AG04449 (cell line): ENCODE measurements around the gene HOATZ.
A peak's percentile ranks its signal among the peaks of the same experiment; 100 is the strongest.

Experiments used
- CTCF ChIA-PET: fragments of 350-600 bp; formaldehyde crosslinking; extraction: SDS; loops from one replicate; lab custom pipeline; 2021; ENCODE audit warnings: antibody characterized with exemption; lab: Yijun Ruan, JAX
- POLR2A ChIA-PET: fragments of 400-600, 350-600 bp; formaldehyde crosslinking; extraction: SDS; loops from one replicate; lab custom pipeline; 2020; ENCODE audit warnings: antibody characterized with exemption, inconsistent platforms; lab: Yijun Ruan, JAX
- DNase-seq: peaks from one replicate; pipeline ENCODE4 v3.0.0-alpha.2; 2010; ENCODE audit warnings: low read depth, low spot score
- H3K4me3 ChIP-seq: 2 replicates; pipeline ENCODE4 v1.5.1; 2011; ENCODE audit warnings: low read depth, mild to moderate bottlenecking, control low read depth, low read length
- CTCF ChIP-seq: IDR thresholded peaks from one replicate; pipeline ENCODE4 v1.5.1; 2011; ENCODE audit warnings: mild to moderate bottlenecking, moderate library complexity, low read length, control low read depth, inconsistent platforms; ENCODE audit not compliant: insufficient read depth; ENCODE audit errors: missing control alignments

HOATZ gene

GRCh38 chr11:111538407-111539114, 24.0 kb downstream of the HOATZ start:
- ChIA-PET POLR2A (no interaction called here), CTCF (interaction anchor here (1.7 kb wide), 1 partner anchor 84 kb away, joined by 5 read pairs; no protein-coding TSS in a partner anchor)
- H3K4me3 ChIP-seq: no peak overlapping the region
- no peak for DNase-seq
- no peak for TF ChIP-seq CTCF

GRCh38 chr11:111539426-111540113, 25.0 kb downstream of the HOATZ start:
- TF ChIP-seq CTCF: no peak
- H3K4me3 ChIP-seq: peak overlapping the region; percentile 82
- ChIA-PET POLR2A (interaction anchor here (2.3 kb wide), 1 partner anchor 8 kb away, joined by 8 read pairs; no protein-coding TSS in a partner anchor), CTCF (interaction anchor here (1.1 to 1.7 kb wide), 2 partner anchors 21 to 85 kb away, joined by 3 to 5 read pairs; no protein-coding TSS in a partner anchor)
- DNase-seq: no peak

GRCh38 chr11:111540114-111540936, 25.7 kb downstream of the HOATZ start, which contains the start of gene LAYN:
Gene LAYN, plus strand, starts transcription at chr11:111540720. Its CDS starts 124 bp downstream, at chr11:111540844.
- peak within 1 kb of the TSS; percentile 82 for H3K4me3 ChIP-seq
- CTCF ChIA-PET: interaction anchor here (0.7 to 1.5 kb wide), 4 partner anchors 8 to 20 kb away, joined by 3 to 7 read pairs (median 3); no protein-coding TSS in a partner anchor

GRCh38 chr11:111540937-111541253, 26.3 kb downstream of the HOATZ start:
- no peak for TF ChIP-seq CTCF
- ChIA-PET CTCF (interaction anchor here (1.1 to 1.5 kb wide), 4 partner anchors 9 to 64 kb away, joined by 3 to 7 read pairs (median 3); no protein-coding TSS in a partner anchor), POLR2A (interaction anchor here (2.3 to 2.4 kb wide), 2 partner anchors 9 to 17 kb away, joined by 7 to 8 read pairs; no protein-coding TSS in a partner anchor)
- no peak for DNase-seq
- H3K4me3 ChIP-seq: peak overlapping the region; percentile 82

More at GRCh38 chr11:111540114-111540936, 25.7 kb downstream of the HOATZ start, which contains the start of gene LAYN:
- no peak for DNase-seq
- no peak for TF ChIP-seq CTCF
- POLR2A ChIA-PET: interaction anchor here (2.3 kb wide), 1 partner anchor 9 kb away, joined by 8 read pairs; no protein-coding TSS in a partner anchor

GRCh38 chr11:111541254-111542061, 26.9 kb downstream of the HOATZ start:
- no peak for TF ChIP-seq CTCF
- CTCF ChIA-PET: interaction anchor here (1.1 to 2.2 kb wide), 10 partner anchors 9 to 236 kb away, joined by 3 to 13 read pairs (median 3); no protein-coding TSS in a partner anchor
- H3K4me3 ChIP-seq: peak overlapping the region; percentile 82

More at GRCh38 chr11:111541254-111542061, 26.9 kb downstream of the HOATZ start:
- peak; percentile 77 for DNase-seq
- POLR2A ChIA-PET: interaction anchor here (0.9 to 2.4 kb wide), 3 partner anchors 10 to 16 kb away, joined by 6 to 8 read pairs (median 7); no protein-coding TSS in a partner anchor
